HFFc6 (cell line): ENCODE data around the gene LAMC2. TPM values are rescaled to one million over a fixed set of nuclear protein-coding genes. Genes with fewer than 3 reads are reported as not detected.

Experiments used
- DNase-seq: peaks from one replicate; pipeline ENCODE4 v3.0.0-alpha.2; 2018
- H3K27ac Mint-ChIP-seq: 2 replicates; pipeline ENCODE4 v1.8.0; 2020; ENCODE audit warnings: mild to moderate bottlenecking, mixed read lengths
- H3K27me3 Mint-ChIP-seq: 2 replicates; pipeline ENCODE4 v1.8.0; 2021; ENCODE audit warnings: mild to moderate bottlenecking, moderate library complexity, mixed read lengths; ENCODE audit not compliant: insufficient read depth
- H3K36me3 Mint-ChIP-seq: 2 replicates; pipeline ENCODE4 v1.8.0; 2021; ENCODE audit warnings: low read depth, mixed read lengths
- H3K4me1 Mint-ChIP-seq: 2 replicates; pipeline ENCODE4 v1.8.0; 2020; ENCODE audit warnings: low read depth, mixed read lengths
- H3K4me3 Mint-ChIP-seq: 2 replicates; pipeline ENCODE4 v1.8.0; 2020; ENCODE audit warnings: mild to moderate bottlenecking, moderate library complexity, mixed read lengths
- H3K9me3 Mint-ChIP-seq: 2 replicates; pipeline ENCODE4 v1.8.0; 2020; ENCODE audit warnings: mild to moderate bottlenecking, mixed read lengths
- total RNA-seq, 6 experiments: library from RNA; stranded (reverse); fragmentation: NEBNext Ultra II Directional; extraction: Animal tissue kit (Norgen Biotek cat#: 25700); gene quantifications; 2 replicates in 1 of 6; 3 replicates in 5 of 6; pipeline ENCODE4 v1.2.3, GENCODE V29; 2021
- TF ChIP-seq, protein P1 (sequence below): fragments of 200-600 bp; sonication (generic); IDR thresholded peaks from 2 replicates; pipeline ENCODE4 v1.5.0; 2021; ENCODE audit warnings: antibody characterized with exemption, mild to moderate bottlenecking

LAMC2 gene
- total RNA-seq, 6 experiments from 2014 or later: 1.5 to 2.3 (median 1.7) TPM

DNA sequence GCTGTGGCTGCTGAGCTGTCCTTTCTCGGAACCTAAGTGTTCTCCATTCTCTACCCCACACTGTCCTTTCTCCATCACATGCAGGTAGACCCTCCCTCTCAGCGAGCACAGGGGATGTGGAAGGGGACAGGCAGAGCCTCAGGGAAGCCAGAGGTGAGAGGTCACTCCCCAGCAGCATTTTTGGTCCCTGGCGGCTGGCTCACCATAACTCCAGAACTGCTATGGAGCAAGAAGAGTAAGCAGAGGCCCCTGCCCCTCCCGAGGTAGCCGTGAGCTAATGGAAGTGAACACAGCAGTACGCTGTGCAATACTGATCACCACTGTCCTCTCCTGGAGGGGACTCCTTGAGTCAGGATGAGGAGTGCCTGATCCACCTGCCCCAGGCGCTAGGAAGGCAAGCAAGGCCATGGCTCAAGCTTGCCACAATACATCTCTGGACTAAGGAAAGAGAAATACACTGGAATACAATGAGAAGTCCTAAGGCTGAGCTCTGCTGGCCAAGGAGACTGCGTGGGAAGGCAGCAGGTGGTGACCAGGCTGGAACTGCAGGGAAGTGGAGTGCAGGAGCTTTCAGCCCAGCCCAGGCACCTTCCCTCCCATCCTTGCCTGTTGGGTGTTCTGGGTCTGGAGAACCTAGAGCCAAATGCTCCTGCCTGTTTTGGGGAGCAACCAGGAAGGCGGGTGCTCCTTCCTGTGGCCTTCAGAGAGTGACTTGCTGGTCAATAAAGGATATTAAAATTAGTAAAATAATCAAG lies 96.2 kb downstream of the LAMC2 start:
- peak overlapping the region; percentile 100 for H3K27ac Mint-ChIP-seq
- H3K36me3 Mint-ChIP-seq: no peaks in the 10 kb centered on the region
- H3K4me3 Mint-ChIP-seq: no peak overlapping the region
- no peak for DNase-seq
- peaks cover 2% of the 10 kb centered on the region; the same call in 1 of the 2 replicates for H3K27me3 Mint-ChIP-seq
- H3K9me3 Mint-ChIP-seq: no peaks in the 10 kb centered on the region
- TF ChIP-seq, protein P1, sequence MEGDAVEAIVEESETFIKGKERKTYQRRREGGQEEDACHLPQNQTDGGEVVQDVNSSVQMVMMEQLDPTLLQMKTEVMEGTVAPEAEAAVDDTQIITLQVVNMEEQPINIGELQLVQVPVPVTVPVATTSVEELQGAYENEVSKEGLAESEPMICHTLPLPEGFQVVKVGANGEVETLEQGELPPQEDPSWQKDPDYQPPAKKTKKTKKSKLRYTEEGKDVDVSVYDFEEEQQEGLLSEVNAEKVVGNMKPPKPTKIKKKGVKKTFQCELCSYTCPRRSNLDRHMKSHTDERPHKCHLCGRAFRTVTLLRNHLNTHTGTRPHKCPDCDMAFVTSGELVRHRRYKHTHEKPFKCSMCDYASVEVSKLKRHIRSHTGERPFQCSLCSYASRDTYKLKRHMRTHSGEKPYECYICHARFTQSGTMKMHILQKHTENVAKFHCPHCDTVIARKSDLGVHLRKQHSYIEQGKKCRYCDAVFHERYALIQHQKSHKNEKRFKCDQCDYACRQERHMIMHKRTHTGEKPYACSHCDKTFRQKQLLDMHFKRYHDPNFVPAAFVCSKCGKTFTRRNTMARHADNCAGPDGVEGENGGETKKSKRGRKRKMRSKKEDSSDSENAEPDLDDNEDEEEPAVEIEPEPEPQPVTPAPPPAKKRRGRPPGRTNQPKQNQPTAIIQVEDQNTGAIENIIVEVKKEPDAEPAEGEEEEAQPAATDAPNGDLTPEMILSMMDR: no peak
- H3K4me1 Mint-ChIP-seq: peaks cover 83% of the 10 kb centered on the region

DNA sequence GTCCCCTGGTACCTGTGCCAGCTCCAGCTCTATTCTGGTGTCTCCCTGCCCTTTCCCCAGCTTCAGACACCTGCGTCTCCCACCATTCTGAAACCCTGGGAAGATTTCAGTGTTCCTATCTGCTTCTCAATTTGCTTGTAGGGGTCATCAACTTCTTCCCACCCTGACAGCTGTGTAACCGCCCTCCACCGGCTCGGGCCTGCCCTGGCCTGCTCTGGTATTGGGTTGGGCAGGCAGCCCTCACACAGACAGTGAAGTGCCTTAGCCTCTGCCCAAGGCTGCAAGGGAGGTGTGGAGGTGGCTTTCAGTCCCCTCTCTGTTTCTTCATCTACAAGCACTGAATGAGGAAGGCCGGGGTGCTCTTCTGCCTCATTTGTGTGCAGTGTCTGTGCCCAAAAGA lies 97.2 kb downstream of the LAMC2 start:
- Mint-ChIP-seq H3K27ac (no peak overlapping the region; the same call in 1 of the 2 replicates), H3K4me3 (no peak overlapping the region), H3K27me3 (peaks cover 2% of the 10 kb centered on the region; the same call in 1 of the 2 replicates), H3K4me1 (peaks cover 73% of the 10 kb centered on the region), H3K9me3 (no peaks in the 10 kb centered on the region), H3K36me3 (no peaks in the 10 kb centered on the region)
- no peak for DNase-seq
- TF ChIP-seq, protein P1: no peak

DNA sequence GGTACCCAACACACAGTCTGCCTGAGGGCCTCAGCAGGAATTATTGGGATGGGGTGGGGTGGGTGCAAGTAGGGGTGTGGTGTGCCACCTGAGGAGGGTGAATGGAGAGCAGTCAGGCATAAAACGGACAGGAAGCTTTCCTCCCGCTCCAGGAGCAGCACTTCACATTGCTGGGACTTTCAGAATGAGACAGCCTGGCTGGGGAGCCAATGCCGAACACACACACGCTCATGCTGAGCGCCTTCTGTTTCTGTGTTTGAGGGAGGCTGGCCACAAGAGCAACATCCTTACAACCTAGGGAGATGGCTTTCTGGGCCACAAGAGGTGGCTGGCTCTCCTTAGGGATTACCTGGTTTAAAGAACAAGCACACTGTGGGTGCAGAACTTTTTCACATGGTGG lies 98.0 kb downstream of the LAMC2 start:
- H3K4me3 Mint-ChIP-seq: no peak overlapping the region
- H3K27me3 Mint-ChIP-seq: peaks cover 3% of the 10 kb centered on the region; the same call in 1 of the 2 replicates
- H3K4me1 Mint-ChIP-seq: peaks cover 65% of the 10 kb centered on the region
- H3K9me3 Mint-ChIP-seq: no peaks in the 10 kb centered on the region
- no peak for DNase-seq
- no peaks in the 10 kb centered on the region; the same call in 1 of the 2 replicates for H3K36me3 Mint-ChIP-seq
- TF ChIP-seq, protein P1: no peak
- H3K27ac Mint-ChIP-seq: no peak overlapping the region

DNA sequence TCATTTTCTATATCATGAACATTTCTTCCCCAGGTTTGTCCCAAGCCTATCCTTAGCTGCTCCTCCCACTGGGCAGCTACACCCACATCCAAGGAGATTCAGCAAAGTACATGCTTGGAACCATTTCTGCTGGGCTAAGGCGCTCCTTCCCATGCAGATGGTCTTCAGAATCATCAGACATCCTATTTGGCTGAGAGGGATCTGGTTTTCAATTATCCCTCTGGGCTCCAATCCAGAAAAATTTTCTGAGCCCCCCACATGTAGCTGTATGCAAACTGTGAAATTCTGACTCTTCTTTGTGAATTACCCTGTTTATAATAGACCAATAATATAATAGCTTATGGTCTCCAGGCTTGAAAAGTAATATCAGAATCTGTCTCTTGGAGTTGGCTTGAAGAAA lies 99.2 kb downstream of the LAMC2 start:
- no peaks in the 10 kb centered on the region; the same call in 1 of the 2 replicates for H3K36me3 Mint-ChIP-seq
- TF ChIP-seq, protein P1: no peak

DNA sequence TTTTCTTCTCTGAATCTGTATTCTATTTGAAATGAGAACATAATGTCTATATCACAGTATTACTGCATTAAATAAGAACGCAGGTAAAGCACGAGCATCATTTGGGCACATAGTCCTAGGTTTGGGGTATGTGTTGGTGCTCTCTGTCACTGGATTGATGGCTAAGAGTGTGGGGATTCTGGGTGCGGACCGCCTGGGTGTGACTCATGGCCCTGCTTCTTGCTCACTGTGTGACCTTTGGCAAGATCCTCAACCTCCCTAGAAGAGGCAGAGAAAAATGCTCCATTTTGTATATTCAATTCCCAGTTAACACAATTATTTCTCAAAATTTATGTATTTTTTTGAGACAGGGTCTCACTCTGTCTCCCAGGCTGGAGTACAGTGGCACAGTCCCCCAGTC lies 99.7 kb downstream of the LAMC2 start:
- TF ChIP-seq, protein P1: no peak
- no peaks in the 10 kb centered on the region for H3K9me3 Mint-ChIP-seq
- H3K4me1 Mint-ChIP-seq: peaks cover 51% of the 10 kb centered on the region
- no peak for DNase-seq
- H3K27ac Mint-ChIP-seq: no peak overlapping the region
- H3K4me3 Mint-ChIP-seq: no peak overlapping the region
- peaks cover 4% of the 10 kb centered on the region; the same call in 1 of the 2 replicates for H3K27me3 Mint-ChIP-seq
- H3K36me3 Mint-ChIP-seq: no peaks in the 10 kb centered on the region; the same call in 1 of the 2 replicates

More for the DNA sequence above, 99.2 kb downstream of the LAMC2 start:
- Mint-ChIP-seq H3K4me1 (peaks cover 53% of the 10 kb centered on the region), H3K9me3 (no peaks in the 10 kb centered on the region), H3K4me3 (no peak overlapping the region), H3K27ac (no peak overlapping the region), H3K27me3 (peaks cover 4% of the 10 kb centered on the region; the same call in 1 of the 2 replicates)
- no peak for DNase-seq
